CD4-positive, alpha-beta memory T cell (primary cell): ENCODE data around the gene ABHD12B. TPM values are rescaled to one million over a fixed set of nuclear protein-coding genes. Genes with fewer than 3 reads are reported as not detected.
"Not testable (repeated sequence)": the region's sequence is repeated elsewhere in the genome, so short reads cannot be mapped to it uniquely, and the experiment has no call there.

Experiments used
- CTCF ChIA-PET: fragments of 350-600 bp; sonication (Branson Sonifier 250); formaldehyde crosslinking; loops from one replicate; lab custom pipeline; 2021; ENCODE audit warnings: inconsistent platforms; ENCODE audit not compliant: partially characterized antibody; lab: Charles Lee
- POLR2A ChIA-PET: fragments of 350-600 bp; sonication (Branson Sonifier 250); formaldehyde crosslinking; loops from one replicate; lab custom pipeline; 2021; ENCODE audit not compliant: partially characterized antibody; lab: Charles Lee
- DNase-seq, 5 donors: peaks; one replicate each; pipeline versions ENCODE4 v3.0.0 to v3.0.0-alpha.2; 2020 to 2022; ENCODE audit warnings: mixed read lengths in 1 of 5
- H3K27ac ChIP-seq: one replicate; pipeline ENCODE4 v1.7.0; 2013; ENCODE audit warnings: low read depth, low read length
- H3K27me3 ChIP-seq: 2 replicates; pipeline ENCODE4 v1.7.0; 2013; ENCODE audit warnings: mild to moderate bottlenecking, low read length, moderate library complexity; ENCODE audit not compliant: insufficient read depth
- H3K36me3 ChIP-seq: 2 replicates; pipeline ENCODE4 v1.7.0; 2013; ENCODE audit warnings: mild to moderate bottlenecking, low read length, moderate library complexity; ENCODE audit not compliant: insufficient read depth
- H3K4me1 ChIP-seq: 2 replicates; pipeline ENCODE4 v1.7.0; 2013; ENCODE audit warnings: mild to moderate bottlenecking, low read length, moderate library complexity; ENCODE audit not compliant: insufficient read depth
- H3K4me3 ChIP-seq, 2 donors: one replicate each; pipeline ENCODE4 v1.7.0; 2013; ENCODE audit warnings: low read length in 2 of 2, mild to moderate bottlenecking in 1 of 2
- H3K9me3 ChIP-seq, 2 donors: one replicate each; pipeline ENCODE4 v1.7.0; 2013; ENCODE audit warnings: low read length in 2 of 2, control low read depth in 1 of 2; ENCODE audit not compliant: control insufficient read depth in 1 of 2
- H3K27ac Mint-ChIP-seq, 7 donors: one replicate each; pipeline ENCODE4 v1.8.0; 2020 to 2021; ENCODE audit warnings: mixed read lengths in 7 of 7, mild to moderate bottlenecking in 6 of 7, inconsistent platforms in 3 of 7, moderate library complexity in 3 of 7
- H3K27me3 Mint-ChIP-seq, 2 donors: one replicate each; pipeline ENCODE4 v1.8.0; 2020 to 2021; ENCODE audit warnings: mixed read lengths in 2 of 2
- H3K36me3 Mint-ChIP-seq, 2 donors: one replicate each; pipeline ENCODE4 v1.8.0; 2020 to 2021; ENCODE audit warnings: mixed read lengths in 2 of 2, inconsistent platforms in 1 of 2, mild to moderate bottlenecking in 1 of 2
- H3K4me1 Mint-ChIP-seq, 4 donors: one replicate each; pipeline ENCODE4 v1.8.0; 2020 to 2021; ENCODE audit warnings: mixed read lengths in 4 of 4, mild to moderate bottlenecking in 1 of 4
- H3K4me3 Mint-ChIP-seq, 8 donors: one replicate each; pipeline ENCODE4 v1.8.0; 2020 to 2021; ENCODE audit warnings: mixed read lengths in 8 of 8, mild to moderate bottlenecking in 7 of 8, moderate library complexity in 6 of 8, inconsistent platforms in 3 of 8
- H3K9me3 Mint-ChIP-seq, 8 donors: one replicate each; pipeline ENCODE4 v1.8.0; 2020 to 2021; ENCODE audit warnings: mixed read lengths in 8 of 8, mild to moderate bottlenecking in 5 of 8, inconsistent platforms in 3 of 8, moderate library complexity in 1 of 8
- intact Hi-C: fragments of 100-400 bp; cut with micrococcal nuclease; formaldehyde crosslinking; loops from one replicate; pipeline ENCODE4 v1.15.1; 2023
- polyA plus RNA-seq, 2 donors: library from polyadenylated mRNA; unstranded; fragments of 300-500 nt; fragmentation: Illumina TruSeq; gene quantifications; one replicate each; pipeline ENCODE4 v1.2.3, GENCODE V29; 2021
- total RNA-seq, 2 experiments: library from RNA; stranded (reverse); gene quantifications; one replicate each; pipeline ENCODE4 v1.2.3, GENCODE V29; 2021

ABHD12B gene
- total and polyA plus RNA-seq, 4 experiments from 2014 or later: not detected

DNA sequence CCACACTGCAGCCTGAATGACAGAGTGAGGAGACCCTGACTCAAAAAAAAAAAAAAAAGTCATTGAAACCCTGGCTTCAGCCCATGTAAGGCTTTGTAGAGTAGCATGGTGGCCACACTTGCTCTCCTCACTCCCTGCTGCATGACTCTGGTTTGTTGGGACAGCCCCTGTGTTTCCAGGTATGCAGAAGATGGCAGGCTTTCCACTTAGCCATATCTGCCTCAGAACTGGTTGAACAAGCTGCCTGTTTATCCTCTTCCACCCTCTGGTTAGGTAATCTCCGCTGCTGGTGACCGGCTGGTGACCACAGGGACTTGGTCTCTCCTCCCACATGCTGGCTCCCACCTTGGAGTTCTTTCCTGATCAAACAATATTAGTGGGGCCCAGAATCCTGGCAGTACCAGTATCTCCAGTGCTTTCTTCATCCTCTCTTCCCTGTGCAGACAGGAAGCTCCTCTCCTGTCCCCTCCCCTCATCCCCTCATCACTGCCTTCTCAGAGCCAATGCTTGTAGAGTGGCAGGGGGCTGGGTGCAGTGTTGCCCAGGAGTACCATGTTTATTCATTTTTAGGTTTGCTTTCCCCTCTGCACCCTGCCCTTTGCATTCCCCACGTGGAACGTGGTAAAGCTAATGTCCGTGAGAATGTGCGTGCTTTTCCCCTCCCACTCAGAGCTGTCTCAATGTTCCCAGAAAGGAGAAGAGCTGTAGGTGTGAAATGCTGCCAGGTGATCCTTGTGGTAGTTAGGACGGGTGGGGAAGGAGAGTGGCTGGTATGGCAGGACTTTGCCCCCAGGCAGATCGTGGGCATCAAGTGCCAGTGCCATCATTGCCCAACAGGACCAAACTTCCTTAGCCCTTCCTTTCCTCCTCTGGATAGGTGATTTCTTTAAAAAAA is 11.3 kb downstream of the ABHD12B start:
- H3K4me3 Mint-ChIP-seq: no peak overlapping the region
- no peak for DNase-seq
- H3K4me1 Mint-ChIP-seq: no peaks in the 10 kb centered on the region
- peaks cover 18 to 32% of the 10 kb centered on the region in 2 donors for H3K27me3 Mint-ChIP-seq
- ChIA-PET CTCF (no interaction called here), POLR2A (no interaction called here)
- H3K9me3 Mint-ChIP-seq: no peaks in the 10 kb centered on the region
- Histone ChIP-seq H3K4me1 (no peaks in the 10 kb centered on the region), H3K36me3 (no peaks in the 10 kb centered on the region), H3K27ac (no peak overlapping the region), H3K9me3 (no peaks in the 10 kb centered on the region), H3K27me3 (no peaks in the 10 kb centered on the region), H3K4me3 (no peak overlapping the region)
- H3K27ac Mint-ChIP-seq: no peak overlapping the region
- no peaks in the 10 kb centered on the region for H3K36me3 Mint-ChIP-seq
- intact Hi-C loops: no loop called here

DNA sequence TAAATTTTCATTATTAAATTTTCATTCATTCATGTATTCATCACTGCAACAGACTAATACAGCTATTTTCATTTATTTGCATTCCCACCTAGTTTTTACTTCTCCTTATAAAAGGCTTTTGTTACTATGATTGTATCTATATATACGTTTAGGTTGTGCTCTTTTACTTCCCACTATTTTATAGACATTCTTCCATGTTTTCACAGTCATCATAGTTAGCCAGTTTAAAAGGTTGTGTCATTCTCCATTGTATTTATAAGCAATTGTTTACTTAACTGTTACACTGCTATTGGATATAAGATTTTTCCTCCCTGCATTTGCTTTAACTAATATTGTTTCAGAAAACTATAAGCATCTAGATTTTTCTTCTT is 12.0 kb downstream of the ABHD12B start:
- CTCF ChIA-PET: no interaction called here

GRCh38 chr14:50887476-50887875 is 15.6 kb downstream of the ABHD12B start:
- Histone ChIP-seq H3K4me1 (no peaks in the 10 kb centered on the region), H3K4me3 (no peak overlapping the region), H3K27me3 (no peaks in the 10 kb centered on the region), H3K36me3 (no peaks in the 10 kb centered on the region), H3K9me3 (no peaks in the 10 kb centered on the region), H3K27ac (no peak overlapping the region)
- Mint-ChIP-seq H3K4me1 (no peaks in the 10 kb centered on the region), H3K36me3 (no peaks in the 10 kb centered on the region), H3K27me3 (peaks cover 21 to 24% of the 10 kb centered on the region in 2 donors), H3K9me3 (no peaks in the 10 kb centered on the region), H3K4me3 (no peak overlapping the region), H3K27ac (no peak overlapping the region)
- intact Hi-C loops: no loop called here
- POLR2A ChIA-PET: no interaction called here
- CTCF ChIA-PET: no interaction called here
- no peak for DNase-seq

More for the DNA sequence above, 12.0 kb downstream of the ABHD12B start:
- Mint-ChIP-seq H3K27ac (no peak overlapping the region), H3K27me3 (peaks cover 18 to 32% of the 10 kb centered on the region in 2 donors), H3K9me3 (no peaks in the 10 kb centered on the region), H3K4me1 (no peaks in the 10 kb centered on the region), H3K4me3 (no peak overlapping the region), H3K36me3 (no peaks in the 10 kb centered on the region)
- intact Hi-C loops: no loop called here
- H3K36me3 ChIP-seq: no peaks in the 10 kb centered on the region
- no peaks in the 10 kb centered on the region for H3K4me1 ChIP-seq
- no peak overlapping the region for H3K27ac ChIP-seq
- H3K4me3 ChIP-seq: no peak overlapping the region
- POLR2A ChIA-PET: no interaction called here
- no peaks in the 10 kb centered on the region for H3K27me3 ChIP-seq
- H3K9me3 ChIP-seq: no peaks in the 10 kb centered on the region
- DNase-seq: no peak

GRCh38 chr14:50892255-50892654 is 20.4 kb downstream of the ABHD12B start:
- Histone ChIP-seq H3K27me3 (no peaks in the 10 kb centered on the region), H3K9me3 (no peaks in the 10 kb centered on the region), H3K4me3 (no peak overlapping the region), H3K27ac (no peak overlapping the region), H3K4me1 (no peaks in the 10 kb centered on the region), H3K36me3 (no peaks in the 10 kb centered on the region)
- Mint-ChIP-seq H3K4me1 (no peaks in the 10 kb centered on the region), H3K27me3 (peaks cover 4 to 13% of the 10 kb centered on the region in 2 donors), H3K27ac (no peak overlapping the region), H3K4me3 (no peak overlapping the region), H3K36me3 (no peaks in the 10 kb centered on the region), H3K9me3 (no peaks in the 10 kb centered on the region)
- intact Hi-C loops: no loop called here
- ChIA-PET POLR2A (no interaction called here), CTCF (no interaction called here)
- no peak for DNase-seq

- H3K36me3 ChIP-seq, H3K36me3 Mint-ChIP-seq, CTCF ChIA-PET, H3K9me3 ChIP-seq, H3K4me1 Mint-ChIP-seq, H3K27ac Mint-ChIP-seq, H3K4me3 Mint-ChIP-seq, H3K4me3 ChIP-seq, DNase-seq, H3K4me1 ChIP-seq, H3K27me3 ChIP-seq, H3K27ac ChIP-seq, intact Hi-C loops, H3K9me3 Mint-ChIP-seq, POLR2A ChIA-PET: not testable (repeated sequence)
- peaks cover 12 to 16% of the 10 kb centered on the region in 2 donors for H3K27me3 Mint-ChIP-seq
Observed at GRCh38 chr14:50896421-50896820, 24.6 kb downstream of the ABHD12B start.

- CTCF ChIA-PET, H3K27me3 ChIP-seq, H3K9me3 Mint-ChIP-seq, H3K4me3 ChIP-seq, intact Hi-C loops, DNase-seq, POLR2A ChIA-PET, H3K36me3 ChIP-seq, H3K27ac Mint-ChIP-seq, H3K36me3 Mint-ChIP-seq, H3K27ac ChIP-seq, H3K4me1 Mint-ChIP-seq, H3K9me3 ChIP-seq, H3K4me3 Mint-ChIP-seq, H3K4me1 ChIP-seq: not testable (repeated sequence)
- H3K27me3 Mint-ChIP-seq: peaks cover 10 to 12% of the 10 kb centered on the region in 2 donors
Observed at GRCh38 chr14:50897005-50897404, 25.2 kb downstream of the ABHD12B start.

DNA sequence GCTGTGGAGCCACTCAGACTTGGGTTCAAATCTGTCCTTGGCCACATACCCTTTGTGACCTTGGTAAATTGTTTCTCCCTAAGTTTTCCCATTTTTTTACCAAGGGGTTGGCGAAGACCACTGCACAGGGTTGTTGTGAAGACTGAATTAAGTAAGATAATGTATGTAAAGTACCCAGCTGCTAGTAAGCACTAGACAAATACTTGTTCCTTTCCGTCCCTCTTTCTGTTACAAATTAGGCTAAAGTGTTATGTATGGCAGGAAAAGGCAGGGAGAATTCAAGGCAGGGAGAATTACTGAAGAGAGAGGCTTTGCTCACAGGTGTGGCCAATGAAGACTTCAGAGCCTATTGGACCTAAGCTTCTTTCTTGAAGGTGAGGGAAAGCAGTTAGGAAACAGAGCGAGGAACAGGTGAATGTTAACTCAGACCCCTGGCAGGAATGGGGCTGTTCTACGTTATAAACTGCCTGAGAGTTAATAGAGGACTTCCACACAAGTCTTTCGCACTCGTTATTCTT is 25.9 kb downstream of the ABHD12B start:
- intact Hi-C loops: no loop called here
- H3K27ac Mint-ChIP-seq: no peak overlapping the region
- ChIA-PET POLR2A (no interaction called here), CTCF (no interaction called here)
- no peaks in the 10 kb centered on the region for H3K27me3 ChIP-seq
- no peak for DNase-seq
- H3K4me3 Mint-ChIP-seq: no peak overlapping the region
- no peaks in the 10 kb centered on the region for H3K36me3 Mint-ChIP-seq
- no peaks in the 10 kb centered on the region for H3K4me1 Mint-ChIP-seq
- no peak overlapping the region for H3K4me3 ChIP-seq
- H3K9me3 Mint-ChIP-seq: no peaks in the 10 kb centered on the region
- peaks cover 12% of the 10 kb centered on the region in 2 donors for H3K27me3 Mint-ChIP-seq
- H3K27ac ChIP-seq: no peak overlapping the region
- H3K36me3 ChIP-seq: no peaks in the 10 kb centered on the region
- no peaks in the 10 kb centered on the region for H3K4me1 ChIP-seq
- no peaks in the 10 kb centered on the region for H3K9me3 ChIP-seq
